ENCODE data around the gene HDAC4.

The HDAC4 gene

DNA sequence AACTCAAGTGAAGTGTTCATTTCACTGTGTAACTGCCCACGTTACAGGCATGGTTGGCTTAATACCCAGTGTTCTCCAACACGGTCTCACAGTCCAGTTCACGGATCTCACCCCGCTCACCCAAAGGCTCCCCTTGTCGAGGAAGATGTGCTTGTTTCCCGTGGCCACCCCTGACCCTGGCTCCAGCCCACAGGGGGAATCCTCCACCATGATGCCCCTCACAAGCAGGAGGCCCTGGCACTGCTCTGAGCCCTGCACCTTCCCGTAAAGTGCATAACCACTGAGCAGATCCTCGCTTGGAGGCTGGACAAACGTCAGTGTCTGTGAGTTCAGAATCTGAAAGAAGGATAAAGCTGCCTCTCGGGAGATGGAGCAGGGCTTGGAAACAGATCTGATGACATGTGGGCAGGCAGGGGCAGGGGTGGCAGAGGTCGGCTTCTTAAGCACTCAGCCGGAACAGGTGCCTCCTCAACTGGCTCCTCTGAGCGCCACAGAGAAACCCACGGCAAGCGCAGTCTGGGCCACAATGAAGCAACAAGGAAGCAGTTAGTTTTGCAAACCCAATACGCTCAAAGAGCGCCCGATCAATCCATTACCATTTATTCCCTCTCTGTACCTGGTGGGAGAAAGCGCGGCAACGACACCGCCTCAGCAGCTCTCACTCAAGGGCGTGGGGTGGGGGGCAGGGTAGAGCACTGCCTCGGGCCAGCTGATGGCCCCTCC is 17.6 kb downstream of the HDAC4 start:
- DNase-seq = no peak

DNA sequence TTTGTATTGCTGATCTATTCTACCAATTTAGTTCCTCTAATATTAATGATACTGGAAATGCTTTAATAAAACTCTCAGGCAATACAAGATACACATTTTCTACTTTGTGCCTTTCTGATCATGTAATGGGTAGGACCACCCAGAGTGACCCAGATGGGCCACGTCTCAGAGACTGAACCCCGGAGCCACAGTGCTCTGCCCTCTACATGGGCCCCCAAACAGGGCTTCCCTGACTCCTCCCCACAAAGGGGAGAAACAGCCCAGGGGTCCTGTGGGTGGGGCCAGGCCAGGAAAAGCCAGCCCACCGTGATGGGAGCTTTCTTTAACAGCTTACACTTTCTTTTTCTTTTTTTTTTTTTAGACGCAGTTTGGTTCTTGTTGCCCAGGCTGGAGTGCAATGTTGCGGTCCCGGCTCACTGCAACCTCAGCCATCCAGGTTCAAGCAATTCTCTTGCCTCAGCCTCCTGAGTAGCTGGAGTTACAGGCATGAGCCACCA is 18.4 kb downstream of the HDAC4 start:
- no peak for DNase-seq

DNA sequence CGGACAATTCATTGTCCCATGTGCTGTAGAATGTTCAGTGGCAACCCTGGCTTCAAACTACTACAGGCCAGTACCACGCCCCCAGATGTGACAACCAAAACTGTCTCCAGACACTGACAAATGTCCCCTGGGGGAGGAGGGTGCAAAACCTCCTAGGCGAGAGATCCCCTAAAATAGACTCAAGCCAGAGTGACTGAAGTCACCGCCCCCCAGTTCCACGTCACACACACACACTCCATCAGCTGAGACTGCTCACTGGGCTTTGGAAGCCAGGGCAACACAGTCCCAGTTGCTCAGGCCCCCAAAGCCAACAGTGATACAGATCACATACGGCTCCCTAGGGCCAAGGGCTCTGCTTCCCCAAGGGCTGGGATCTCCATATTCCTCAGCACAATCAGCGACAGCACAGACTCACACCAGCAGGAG is 19.1 kb downstream of the HDAC4 start:
- DNase-seq = peak; percentile 38

DNA sequence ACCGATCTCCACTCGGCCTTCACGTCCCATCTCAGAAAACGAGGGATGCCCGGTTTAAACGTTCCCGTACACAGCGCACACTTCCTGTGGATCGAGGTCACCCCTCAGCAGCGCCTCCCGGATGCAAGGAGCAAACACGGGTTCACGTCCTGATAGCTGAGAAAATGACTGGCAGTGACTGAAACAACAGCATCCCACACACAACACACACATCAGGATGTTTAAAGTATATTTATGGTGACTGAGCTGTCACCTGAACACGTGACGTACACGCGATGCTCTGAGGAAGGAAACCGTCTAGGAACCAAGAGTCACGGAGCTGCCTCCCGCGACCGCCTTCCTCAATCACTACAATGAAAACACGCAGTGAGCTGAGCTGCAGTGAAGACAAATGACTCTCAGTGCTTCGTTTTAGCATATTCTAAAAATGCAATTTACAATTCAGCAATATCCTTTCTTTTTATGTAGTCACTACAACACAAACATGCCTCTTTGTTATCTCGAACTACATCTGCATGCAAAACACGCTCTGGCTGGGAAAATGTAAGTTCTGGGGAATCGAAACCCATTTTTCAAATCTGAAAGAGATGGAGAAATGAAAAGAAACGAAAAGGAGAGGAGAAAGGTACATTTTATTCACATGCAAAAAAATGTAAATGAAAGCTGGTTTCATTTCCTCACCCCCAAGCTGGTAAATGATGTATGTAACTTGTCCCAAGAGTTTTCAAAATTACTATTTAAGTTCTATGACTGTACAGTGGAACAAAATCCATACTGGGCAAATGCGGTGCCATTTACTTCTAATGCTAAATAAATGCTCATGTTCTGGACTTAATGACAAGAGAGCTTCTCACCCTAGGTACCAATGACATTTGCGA is 19.8 kb downstream of the HDAC4 start:
- peak; percentile 76 for DNase-seq

DNA sequence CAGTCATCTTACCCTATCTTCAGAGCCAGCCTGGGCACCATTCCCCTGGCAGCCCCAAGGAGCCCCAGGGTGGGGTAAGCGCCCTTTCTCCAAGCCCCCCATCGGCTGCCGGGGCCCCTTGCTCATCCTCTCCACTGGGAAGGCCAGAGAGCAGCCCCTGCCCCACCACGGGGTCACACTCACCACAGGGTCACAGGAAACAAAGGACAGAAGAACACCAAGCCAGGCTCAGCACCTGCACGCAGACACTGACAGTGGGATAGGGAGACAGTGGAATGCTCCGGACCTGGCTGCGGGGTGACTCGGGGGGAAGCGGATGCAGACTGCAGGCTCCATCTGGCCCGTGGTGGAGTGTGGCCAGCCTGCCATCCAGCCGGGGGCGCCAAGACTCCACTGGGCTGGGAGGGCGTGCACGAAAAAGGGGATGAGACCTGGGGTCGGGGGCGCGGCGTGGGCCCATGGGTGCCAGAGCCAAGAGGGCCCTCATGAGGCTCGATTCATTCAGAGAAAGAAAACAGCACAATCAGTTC is 21.1 kb downstream of the HDAC4 start:
- no peak for DNase-seq

DNA sequence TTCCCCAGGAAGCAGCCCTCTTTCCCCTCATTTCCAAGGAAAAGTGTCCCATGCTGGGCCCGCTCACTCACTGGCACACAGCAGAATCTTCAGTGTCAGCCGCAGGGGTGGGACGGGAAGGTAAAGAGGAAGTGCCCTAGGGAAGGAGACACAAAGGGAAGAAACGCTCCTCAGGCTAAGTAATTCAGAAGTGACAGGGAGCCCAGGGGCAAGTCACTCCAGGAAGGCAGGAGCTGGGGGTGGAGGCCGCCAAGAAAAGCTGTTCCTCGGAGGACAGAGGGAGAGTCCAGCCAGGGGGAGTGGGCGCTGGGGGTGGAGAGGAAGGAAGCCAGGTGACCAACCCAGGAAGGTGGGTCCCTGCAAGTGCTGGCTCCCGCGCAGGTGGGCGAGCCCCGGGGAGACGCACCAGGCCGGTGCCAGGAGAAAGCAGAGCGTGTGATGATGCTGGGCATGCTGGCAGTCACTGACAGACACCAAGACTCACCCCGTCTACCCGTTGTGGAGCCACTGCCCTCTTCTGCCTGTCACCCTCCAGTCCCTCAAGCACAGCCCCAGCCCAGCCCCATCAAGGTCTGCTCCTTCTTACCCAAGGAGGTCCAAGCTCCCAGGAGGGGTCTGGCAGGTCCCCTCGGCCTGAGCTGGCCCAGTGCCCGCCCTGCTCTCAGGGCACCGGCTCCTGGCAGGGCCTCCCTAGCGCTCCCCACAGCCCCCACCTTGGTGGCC is 21.7 kb downstream of the HDAC4 start:
- DNase-seq = no peak

DNA sequence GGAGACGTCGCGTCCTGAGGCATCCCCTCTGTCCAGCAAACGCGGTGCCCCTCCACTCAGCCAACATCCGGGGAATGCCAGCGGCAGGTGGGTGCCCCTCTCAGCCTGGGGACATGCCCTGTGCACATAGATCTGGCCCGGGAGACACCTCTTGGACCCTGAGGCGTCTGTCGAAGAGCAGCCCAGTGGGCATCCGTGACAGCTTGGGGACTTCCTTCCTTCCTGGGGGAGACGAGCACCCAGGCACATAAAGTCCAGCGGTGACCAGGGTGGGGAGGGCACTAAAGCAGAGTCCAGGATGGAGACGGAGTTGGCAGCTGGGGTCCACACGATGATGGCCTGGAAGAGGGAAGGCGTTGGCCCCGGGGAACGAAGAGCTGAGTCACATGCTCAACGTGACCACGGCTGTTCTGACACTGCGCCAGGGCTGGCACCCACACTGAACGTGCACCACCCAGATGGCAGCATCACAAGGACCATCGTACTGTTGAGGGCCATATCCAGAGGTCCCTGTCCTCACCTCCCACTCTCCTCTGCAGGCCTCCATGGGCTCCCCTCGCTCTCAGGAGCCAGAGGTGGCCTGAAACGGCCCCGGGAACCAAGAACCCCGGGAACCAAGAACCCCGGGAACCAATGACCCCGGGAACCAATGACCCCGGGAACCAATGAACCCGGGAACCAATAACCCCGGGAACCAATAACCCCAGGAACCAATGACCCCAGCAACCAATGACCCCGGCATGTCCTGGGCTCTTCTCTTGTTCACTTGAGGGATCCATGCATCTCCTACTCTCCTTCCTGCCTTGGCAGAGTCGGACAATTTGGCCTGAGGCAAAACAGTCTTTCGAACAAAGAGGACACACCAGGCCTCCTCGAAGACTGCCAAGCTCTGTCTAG is 22.6 kb downstream of the HDAC4 start:
- DNase-seq = no peak

DNA sequence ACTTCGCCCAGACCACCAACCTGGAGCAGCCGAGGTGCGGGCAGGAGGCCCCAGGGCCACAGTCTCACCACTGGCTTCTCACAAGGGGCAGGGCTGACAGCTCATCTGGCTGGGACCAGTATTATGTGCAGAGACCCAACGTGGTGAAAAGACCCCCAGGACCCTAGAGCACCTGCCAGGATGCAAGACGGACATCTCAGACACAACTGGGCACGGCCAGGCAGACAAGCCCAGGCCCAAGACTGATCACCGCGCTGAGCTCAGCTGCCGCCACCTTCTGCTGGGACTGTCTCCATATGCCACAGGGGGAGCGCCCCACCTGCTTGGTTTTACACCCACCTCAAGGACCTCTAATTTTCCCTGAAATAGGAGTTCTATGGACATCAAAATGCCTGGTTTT is 23.2 kb downstream of the HDAC4 start:
- no peak for DNase-seq

DNA sequence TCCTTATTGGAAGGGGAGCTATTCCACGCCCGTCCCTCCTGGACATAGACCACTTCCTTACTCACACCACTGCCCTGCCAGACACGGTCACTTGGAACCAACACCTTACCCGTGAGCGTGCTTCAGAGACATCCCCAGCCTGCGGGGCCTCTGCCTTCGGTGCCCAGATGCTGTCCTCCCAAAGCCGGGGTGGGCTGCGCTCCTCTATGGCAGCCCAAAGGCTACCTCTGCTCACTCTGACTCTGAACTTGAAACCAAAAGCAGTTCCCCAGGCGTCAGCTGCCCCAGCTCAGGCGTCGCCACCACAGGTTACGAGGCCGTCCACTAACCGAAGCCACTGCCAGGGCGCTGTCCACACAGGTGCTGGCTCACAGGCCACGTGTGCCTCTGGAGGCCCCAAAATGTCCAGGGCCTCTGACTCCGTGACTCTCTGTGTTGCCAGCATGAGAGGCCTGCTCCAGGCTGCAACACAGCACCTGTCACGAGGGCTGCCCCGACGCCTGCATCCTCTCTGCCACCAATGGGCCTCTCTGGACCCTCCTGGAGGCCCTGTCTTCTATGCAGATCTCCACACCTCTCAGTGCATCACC is 23.8 kb downstream of the HDAC4 start:
- DNase-seq = no peak

DNA sequence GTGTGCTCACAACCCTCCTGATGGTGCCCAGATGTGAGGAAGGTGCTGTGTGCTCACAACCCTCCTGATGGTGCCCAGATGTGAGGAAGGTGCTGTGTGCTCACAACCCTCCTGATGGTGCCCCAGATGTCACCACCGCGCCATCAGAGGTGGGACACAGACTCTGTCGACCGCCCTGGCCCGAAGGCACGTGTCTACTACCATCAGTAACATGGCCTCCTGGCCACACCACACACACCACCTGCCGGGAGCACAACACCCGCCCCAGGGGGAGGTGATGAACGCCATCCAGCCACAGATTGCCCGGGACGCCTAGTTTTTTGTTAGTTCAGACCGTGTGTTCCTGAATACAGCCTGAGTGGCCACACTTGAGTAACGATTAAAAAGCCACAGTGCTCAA is 24.5 kb downstream of the HDAC4 start:
- DNase-seq = no peak

DNA sequence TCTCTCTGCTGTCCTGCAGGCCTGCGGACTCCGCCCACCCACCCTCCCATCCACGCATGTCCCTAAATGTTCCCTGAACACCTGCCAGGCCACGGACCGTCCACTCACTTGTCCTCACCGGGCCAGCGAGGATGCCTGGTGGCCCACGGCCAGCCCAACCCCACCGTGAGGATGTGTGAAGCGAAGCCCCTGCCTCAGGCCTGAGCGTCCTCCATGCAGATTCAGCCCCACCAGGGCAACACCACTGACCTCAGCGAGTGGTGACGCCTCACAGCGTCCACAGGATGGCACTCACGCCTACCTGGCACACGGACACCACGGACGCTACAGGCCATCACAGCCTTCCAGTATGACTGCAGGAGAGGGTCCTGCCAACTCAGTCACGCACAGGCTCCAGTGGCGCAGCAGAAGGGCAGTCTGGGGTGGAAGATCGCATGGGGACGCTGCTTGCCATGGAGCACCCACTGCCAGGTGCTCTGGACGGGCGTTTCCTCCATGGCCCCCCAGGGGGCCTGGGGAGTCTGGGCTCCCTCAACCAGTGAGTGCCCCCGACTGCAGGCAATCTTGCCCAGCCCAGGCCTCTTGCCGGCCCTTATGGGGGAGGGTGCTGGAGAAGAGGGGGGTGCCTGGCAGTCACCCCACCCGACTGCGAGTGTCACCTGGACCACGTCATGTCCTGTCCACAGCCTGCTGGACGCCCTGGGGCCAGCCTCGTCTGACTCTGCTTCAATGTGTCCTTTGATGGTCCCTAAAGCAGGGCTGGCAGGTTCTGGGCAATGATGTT is 25.4 kb downstream of the HDAC4 start:
- no peak for DNase-seq

DNA sequence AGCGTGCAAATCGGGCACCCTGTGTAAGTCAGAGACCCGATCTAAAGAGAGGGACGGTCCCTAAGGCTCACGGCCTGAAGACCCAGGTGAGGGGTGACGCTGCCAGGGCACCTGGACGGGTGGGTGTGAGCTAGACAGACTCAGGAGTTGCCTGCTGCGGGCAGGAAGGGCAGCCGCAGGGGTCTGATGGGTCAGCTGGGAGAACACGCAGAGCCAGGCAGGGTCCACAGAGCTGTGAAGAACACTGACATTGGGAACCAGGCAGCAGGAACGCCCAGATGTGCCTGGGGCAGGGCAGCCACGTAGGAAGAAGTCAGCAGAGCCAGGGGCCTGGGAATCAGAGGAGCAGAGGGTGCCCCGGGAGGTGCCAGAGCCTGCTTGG is 25.9 kb downstream of the HDAC4 start:
- no peak for DNase-seq

DNA sequence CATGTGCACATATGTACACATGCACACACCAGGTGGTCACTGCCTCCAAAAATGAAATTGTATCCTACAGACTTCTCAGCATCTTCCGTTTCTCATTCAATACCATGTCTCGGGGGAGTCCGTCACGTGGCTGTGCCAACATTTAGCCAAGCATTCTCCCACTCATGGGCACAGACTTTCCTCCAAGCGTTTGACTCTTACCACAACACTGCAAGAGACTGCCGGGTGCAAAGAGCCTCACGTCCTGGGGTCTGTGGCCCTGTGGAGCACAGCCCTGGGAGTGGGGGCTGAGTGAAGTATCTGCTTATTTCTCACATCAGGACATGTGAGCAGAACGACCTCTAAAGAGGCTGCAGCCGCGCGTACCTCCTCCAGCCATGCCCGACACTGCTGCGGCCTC is 28.0 kb downstream of the HDAC4 start:
- no peak for DNase-seq

DNA sequence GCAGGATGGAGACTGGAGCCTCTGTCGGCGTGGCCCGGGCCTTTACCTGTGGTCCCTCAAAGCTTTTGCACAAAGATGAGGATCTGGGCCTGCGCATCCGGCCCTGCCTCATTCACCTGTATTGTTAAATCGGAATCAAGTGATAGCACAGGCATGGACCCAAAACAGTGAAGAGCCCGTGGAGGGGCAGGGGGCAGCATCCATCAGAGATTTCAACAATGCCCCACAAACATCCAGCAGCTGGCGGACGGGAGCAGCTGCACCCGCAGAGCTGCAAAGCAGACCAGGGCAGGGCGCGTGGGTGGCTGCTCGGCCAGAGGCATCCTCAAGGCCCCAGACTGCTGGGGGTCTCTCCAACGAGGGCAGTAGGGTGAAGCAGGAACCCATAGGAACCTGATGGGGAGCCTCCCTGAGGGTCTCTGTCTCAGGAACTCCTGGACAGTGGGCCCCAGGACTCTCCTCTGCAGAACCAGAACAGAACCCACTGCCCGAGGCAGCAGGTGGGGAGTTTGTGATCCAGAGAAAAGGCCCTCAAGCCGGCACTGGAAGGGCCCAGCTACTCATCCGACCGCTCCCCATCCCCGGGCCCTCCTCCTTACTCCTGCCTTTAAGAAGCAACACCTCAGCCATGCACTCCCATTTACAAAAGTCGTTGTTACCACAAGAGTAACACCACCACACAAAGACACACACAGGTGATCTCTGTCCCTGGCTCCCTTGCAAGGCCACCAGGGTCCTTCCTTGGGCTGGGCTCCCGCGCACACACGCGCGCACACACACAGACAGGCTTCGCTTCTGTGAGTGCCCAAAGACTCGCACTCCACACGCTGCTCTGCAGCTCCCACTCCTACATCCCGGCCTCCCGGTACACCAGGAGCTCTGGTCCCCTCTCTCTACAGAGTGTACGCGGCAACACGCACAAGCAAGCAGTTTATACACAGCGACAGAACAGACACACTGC is 28.8 kb downstream of the HDAC4 start:
- no peak for DNase-seq

DNA sequence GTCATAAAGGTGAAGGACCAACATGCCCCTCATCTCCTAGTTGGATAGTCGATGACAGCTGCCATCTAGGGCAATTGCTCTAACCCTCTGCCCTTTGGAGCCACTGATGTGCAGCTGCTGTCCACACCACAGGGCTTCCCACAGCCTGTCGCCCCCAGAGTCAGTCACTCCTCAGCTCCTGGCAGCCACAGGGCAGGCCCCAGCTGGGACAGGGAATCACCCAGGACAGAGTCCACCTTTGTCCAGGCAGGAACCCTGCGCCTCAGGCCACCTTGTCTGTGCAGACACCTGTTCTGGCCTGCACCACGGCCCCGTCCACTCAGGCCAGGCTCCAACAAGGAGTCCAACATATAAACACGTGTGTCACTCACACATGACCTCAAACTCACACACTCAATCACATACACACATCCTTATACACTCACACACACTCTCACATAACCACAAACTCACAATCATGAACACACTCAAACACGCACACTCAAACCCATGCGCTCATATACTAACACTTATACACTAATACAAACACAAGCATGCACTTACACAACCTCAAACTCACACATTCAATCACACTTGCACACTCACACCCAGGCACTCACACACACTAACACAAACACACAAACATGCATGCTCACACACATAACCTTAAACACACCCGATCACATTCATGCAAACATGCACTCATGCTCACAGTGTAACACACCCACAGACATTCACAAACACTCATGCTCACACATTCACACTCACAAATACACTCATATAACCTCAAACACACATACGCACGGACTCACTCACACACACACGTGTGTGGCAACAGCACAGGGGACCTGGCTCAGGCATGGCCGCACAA is 29.7 kb downstream of the HDAC4 start:
- DNase-seq = no peak

DNA sequence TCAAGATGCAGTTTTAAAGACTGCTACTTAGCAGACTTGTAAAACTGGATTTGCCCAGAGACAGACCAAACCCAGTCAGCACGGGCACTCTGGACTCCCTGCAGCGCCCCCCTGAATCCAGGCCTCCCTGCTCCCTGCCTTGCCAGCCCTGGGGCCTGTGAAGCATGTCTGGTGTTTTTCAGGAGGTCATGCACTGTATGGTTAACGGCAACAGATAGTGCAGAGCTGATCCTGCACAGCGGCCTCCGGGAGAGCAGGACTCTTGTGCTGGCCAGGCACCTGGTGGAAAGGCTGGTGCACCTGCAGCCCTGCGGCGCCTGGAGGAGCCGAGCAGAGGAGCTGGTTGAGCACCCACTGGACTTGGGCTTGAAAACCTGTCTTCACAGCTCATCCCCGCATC is 30.4 kb downstream of the HDAC4 start:
- DNase-seq = no peak

DNA sequence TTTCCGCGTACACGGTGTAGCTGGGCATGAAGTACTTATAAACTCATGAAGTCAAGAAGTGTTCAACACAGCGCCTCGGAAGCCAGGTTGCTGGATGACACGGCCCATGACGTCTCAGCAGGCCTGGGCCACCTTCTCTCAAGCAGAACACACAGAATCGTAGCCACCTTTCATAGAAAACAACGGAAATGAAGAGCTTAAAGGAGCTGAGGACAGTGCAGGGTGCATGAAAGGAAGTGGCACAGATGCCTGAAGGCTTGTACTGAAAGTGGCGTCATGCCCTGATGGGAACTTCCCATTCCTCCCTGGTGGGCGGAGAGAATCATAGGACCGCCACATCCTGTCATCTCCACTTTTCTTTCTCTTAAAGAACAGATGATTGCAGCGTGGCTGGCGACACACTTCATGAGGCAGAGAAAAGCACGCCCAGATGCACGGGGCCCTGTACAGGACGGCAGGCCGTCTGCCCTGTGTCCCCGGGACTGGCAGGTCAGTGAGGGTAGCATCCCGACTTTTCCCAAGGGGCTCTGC is 31.1 kb downstream of the HDAC4 start:
- peak; percentile 85 for DNase-seq

DNA sequence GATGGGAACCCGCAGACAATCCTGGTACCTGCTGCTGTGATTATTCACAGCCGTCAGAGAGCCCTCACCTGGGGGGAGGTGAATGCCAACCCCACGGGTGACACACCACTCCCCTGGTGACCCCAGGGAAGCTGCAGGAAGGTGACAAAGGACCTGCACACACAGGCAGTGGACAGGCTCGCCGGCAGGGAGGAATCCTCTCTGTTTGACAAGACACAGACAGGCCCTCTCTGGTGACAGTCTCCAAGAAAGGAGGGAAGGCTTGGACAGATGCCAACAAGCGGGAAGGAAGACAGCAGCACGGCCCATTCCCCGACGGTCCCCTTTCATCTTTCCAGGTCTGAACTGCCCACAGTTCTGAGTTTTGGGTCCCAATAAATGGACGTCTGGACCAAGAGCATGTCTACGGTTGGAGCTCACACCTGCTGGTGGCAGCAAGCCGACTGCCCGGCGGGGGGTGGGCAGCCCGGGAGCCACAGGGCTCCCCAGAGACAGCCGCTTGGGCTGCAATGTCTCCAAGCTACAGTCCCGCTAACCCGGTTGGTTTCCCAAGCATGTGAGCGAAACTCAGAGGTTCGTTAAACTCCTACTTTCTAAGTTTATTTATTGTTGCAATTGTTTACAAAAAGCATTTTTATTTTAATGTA is 31.8 kb downstream of the HDAC4 start:
- no peak for DNase-seq
